Muscle of arm (tissue), 12 donors: Measurements from ENCODE around the gene TMEM139. TPM values are rescaled to one million over a fixed set of nuclear protein-coding genes. Genes with fewer than 3 reads are reported as not detected.
"Not testable (repeated sequence)": the region's sequence is repeated elsewhere in the genome, so short reads cannot be mapped to it uniquely, and the experiment has no call there.

ENCODE experiments used
- DNase-seq: peaks from one replicate; pipeline ENCODE4 v3.0.0-alpha.2; 2013
- polyA plus RNA-seq, 12 donors: library from polyadenylated mRNA; unstranded; fragments of 120-200 nt; gene quantifications; one replicate each; pipeline ENCODE4 v1.2.1, GENCODE V29; 2013; ENCODE audit not compliant: insufficient read length in 12 of 12

The TMEM139 gene
- polyA plus RNA-seq, 12 donors: 0.53 to 4.1 (median 0.98) TPM; not detected in 2

- DNase-seq: no peak
Measured at GRCh38 chr7:143258831-143259230, 25.9 kb upstream of the TMEM139 start.

- DNase-seq: no peak
Measured at GRCh38 chr7:143259765-143260164, 25.0 kb upstream of the TMEM139 start.

GRCh38 chr7:143261901-143262300 is 22.9 kb upstream of the TMEM139 start:
- no peak for DNase-seq

GRCh38 chr7:143263266-143264195 is 21.2 kb upstream of the TMEM139 start, which contains the start of gene GSTK1:
Gene GSTK1, plus strand, starts transcription at chr7:143263441. Its CDS starts 73 bp downstream, at chr7:143263514.
- peak; percentile 77 for DNase-seq

- DNase-seq: not testable (repeated sequence)
Measured at GRCh38 chr7:143264196-143264568, 20.6 kb upstream of the TMEM139 start.

- no peak for DNase-seq
Measured at GRCh38 chr7:143265017-143265693, 19.6 kb upstream of the TMEM139 start.

GRCh38 chr7:143269251-143269650 is 15.5 kb upstream of the TMEM139 start:
- DNase-seq: no peak

GRCh38 chr7:143271240-143271639 is 13.5 kb upstream of the TMEM139 start:
- no peak for DNase-seq

- DNase-seq: no peak
Measured at GRCh38 chr7:143272871-143273270, 11.9 kb upstream of the TMEM139 start.

GRCh38 chr7:143279186-143280098 is 5.3 kb upstream of the TMEM139 start:
- peak; percentile 78 for DNase-seq

- no peak for DNase-seq
Measured at GRCh38 chr7:143280160-143280559, 4.6 kb upstream of the TMEM139 start.

GRCh38 chr7:143280566-143280965 is 4.2 kb upstream of the TMEM139 start:
- no peak for DNase-seq

- no peak for DNase-seq
Measured at GRCh38 chr7:143281529-143281928, 3.2 kb upstream of the TMEM139 start.

- no peak for DNase-seq
Measured at GRCh38 chr7:143282124-143282523, 2.6 kb upstream of the TMEM139 start.

GRCh38 chr7:143283381-143283780 is 1.4 kb upstream of the TMEM139 start:
- DNase-seq: no peak

- no peak for DNase-seq
Measured at GRCh38 chr7:143285470-143285778, 666 bp downstream of the TMEM139 start.

- DNase-seq: no peak
Measured at GRCh38 chr7:143285806-143286521, 1.2 kb downstream of the TMEM139 start.

GRCh38 chr7:143286522-143286890 is 1.7 kb downstream of the TMEM139 start:
- no peak for DNase-seq

- no peak for DNase-seq
Measured at GRCh38 chr7:143287339-143287934, 2.7 kb downstream of the TMEM139 start.

- DNase-seq: peak; percentile 97
Measured at GRCh38 chr7:143287935-143288826, 3.4 kb downstream of the TMEM139 start, which contains the start of gene CASP2. Gene CASP2, plus strand, starts transcription at chr7:143288351. Its CDS starts 105 bp downstream, at chr7:143288456.
